Germinal center (tissue), 1 donor: ENCODE results near the gene LRFN2.

Experiments
- DNase-seq: peaks from one replicate; pipeline ENCODE4 v3.0.0; 2012; ENCODE audit warnings: mixed read lengths, low spot score

Gene LRFN2

GRCh38 chr6:40398810-40399477, 188.2 kb downstream of the LRFN2 start:
- no peak for DNase-seq

- no peak for DNase-seq
These were observed 189.0 kb downstream of the LRFN2 start for GRCh38 chr6:40398034-40398691.

- DNase-seq, result no peak
These were observed 189.7 kb downstream of the LRFN2 start for GRCh38 chr6:40397287-40398033.

- no peak for DNase-seq
These were observed 191.5 kb downstream of the LRFN2 start for GRCh38 chr6:40395698-40396076.

GRCh38 chr6:40395066-40395697, 192.0 kb downstream of the LRFN2 start:
- DNase-seq, result no peak

GRCh38 chr6:40394381-40394780, 192.8 kb downstream of the LRFN2 start:
- no peak for DNase-seq

GRCh38 chr6:40393641-40394040, 193.5 kb downstream of the LRFN2 start:
- DNase-seq, result no peak

GRCh38 chr6:40392589-40392988, 194.6 kb downstream of the LRFN2 start:
- no peak for DNase-seq

GRCh38 chr6:40391851-40392517, 195.2 kb downstream of the LRFN2 start:
- no peak for DNase-seq

GRCh38 chr6:40391086-40391485, 196.1 kb downstream of the LRFN2 start:
- DNase-seq, result no peak

- no peak for DNase-seq
These were observed 196.9 kb downstream of the LRFN2 start for GRCh38 chr6:40390144-40390800.

GRCh38 chr6:40389254-40389653, 197.9 kb downstream of the LRFN2 start:
- DNase-seq, result no peak

GRCh38 chr6:40387871-40388264, 199.3 kb downstream of the LRFN2 start:
- no peak for DNase-seq

- DNase-seq, result no peak
These were observed 199.9 kb downstream of the LRFN2 start for GRCh38 chr6:40387127-40387870.

- no peak for DNase-seq
These were observed 201.0 kb downstream of the LRFN2 start for GRCh38 chr6:40386200-40386599.

- DNase-seq, result no peak
These were observed 203.6 kb downstream of the LRFN2 start for GRCh38 chr6:40383348-40384115.

- DNase-seq, result no peak
These were observed 206.9 kb downstream of the LRFN2 start for GRCh38 chr6:40380271-40380670.

GRCh38 chr6:40379811-40380210, 207.4 kb downstream of the LRFN2 start:
- no peak for DNase-seq

GRCh38 chr6:40378725-40379074, 208.5 kb downstream of the LRFN2 start:
- no peak for DNase-seq

GRCh38 chr6:40378071-40378724, 209.0 kb downstream of the LRFN2 start:
- DNase-seq, result no peak
